Fibroblast of lung (primary cell): ENCODE data around the gene CARD14. TPM values are rescaled to one million over a fixed set of nuclear protein-coding genes. Genes with fewer than 3 reads are reported as not detected.

ENCODE experiments used
- DNase-seq, 2 donors: peaks; one replicate each; pipeline versions ENCODE4 v3.0.0 to v3.0.0-alpha.2; 2010; ENCODE audit warnings: low read depth in 2 of 2
- H2AFZ ChIP-seq: 2 replicates; pipeline ENCODE4 v1.5.1; 2012; ENCODE audit warnings: low read length, control low read depth, inconsistent platforms
- H3K27ac ChIP-seq: 2 replicates; pipeline ENCODE4 v1.5.1; 2011; ENCODE audit warnings: low read length, control low read depth; ENCODE audit not compliant: insufficient read depth
- H3K27me3 ChIP-seq: 2 replicates; pipeline ENCODE4 v1.5.1; 2011; ENCODE audit warnings: mild to moderate bottlenecking, low read length; ENCODE audit not compliant: control insufficient read depth, insufficient read depth
- H3K36me3 ChIP-seq: 2 replicates; pipeline ENCODE4 v1.5.1; 2011; ENCODE audit warnings: low read length; ENCODE audit not compliant: control insufficient read depth, insufficient read depth
- H3K4me1 ChIP-seq: 2 replicates; pipeline ENCODE4 v1.5.1; 2011; ENCODE audit warnings: low read length; ENCODE audit not compliant: control insufficient read depth, insufficient read depth; ENCODE audit errors: extremely low read depth
- H3K4me2 ChIP-seq: 2 replicates; pipeline ENCODE4 v1.5.1; 2011; ENCODE audit warnings: low read length, control low read depth; ENCODE audit not compliant: insufficient read depth; ENCODE audit errors: extremely low read depth
- H3K4me3 ChIP-seq, 4 experiments: fragments of 200-600 bp in 1 of 4; sonication (generic) in 1 of 4; replicated peaks in 1 of 4; 2 replicates each; pipeline ENCODE4 v1.5.1; 2011 to 2016; ENCODE audit warnings: low read length in 4 of 4, low read depth in 3 of 4, mild to moderate bottlenecking in 3 of 4, control low read depth in 2 of 4, inconsistent platforms in 1 of 4, mixed read lengths in 1 of 4; ENCODE audit not compliant: insufficient read depth in 1 of 4; ENCODE audit errors: control extremely low read depth in 1 of 4
- H3K79me2 ChIP-seq: 2 replicates; pipeline ENCODE4 v1.5.1; 2012; ENCODE audit warnings: mild to moderate bottlenecking, low read length, inconsistent platforms; ENCODE audit not compliant: control insufficient read depth, insufficient read depth
- H3K9ac ChIP-seq: 2 replicates; pipeline ENCODE4 v1.5.1; 2011; ENCODE audit warnings: mild to moderate bottlenecking, low read length, control low read depth; ENCODE audit not compliant: insufficient read depth
- H3K9me3 ChIP-seq: 2 replicates; pipeline ENCODE4 v1.5.1; 2012; ENCODE audit warnings: low read depth, low read length; ENCODE audit not compliant: control insufficient read depth, insufficient read depth
- H4K20me1 ChIP-seq: 2 replicates; pipeline ENCODE4 v1.5.1; 2011; ENCODE audit warnings: low read length; ENCODE audit not compliant: control insufficient read depth, insufficient read depth; ENCODE audit errors: extremely low read depth
- CTCF ChIP-seq, 2 donors: IDR thresholded peaks in 1 of 2; conservative IDR thresholded peaks in 1 of 2; 1 replicate in 1 of 2; 2 replicates in 1 of 2; pipeline ENCODE4 v1.5.1; 2011 to 2012; ENCODE audit warnings: low read length in 2 of 2, control low read depth in 1 of 2, inconsistent platforms in 1 of 2, low read depth in 1 of 2, mild to moderate bottlenecking in 1 of 2
- EZH2 ChIP-seq: IDR thresholded peaks from 2 replicates; pipeline ENCODE4 v1.5.1; 2012; ENCODE audit warnings: low read length, control low read depth, mild to moderate bottlenecking; ENCODE audit errors: missing control alignments
- polyA plus RNA-seq, 2 donors: library from polyadenylated mRNA; depleted of rRNA in 1 of 2; stranded (reverse) in 1 of 2; unstranded in 1 of 2; fragments of >200 nt; gene quantifications; 2 replicates each; pipeline ENCODE4 v1.2.1, GENCODE V29; 2011 to 2012; ENCODE audit warnings: missing spikeins in 1 of 2
- total RNA-seq: library from RNA; depleted of rRNA; stranded (reverse); fragments of >200 nt; gene quantifications from 2 replicates; pipeline ENCODE4 v1.2.1, GENCODE V29; 2014

CARD14 gene
- total and polyA plus RNA-seq, 2 donors (not counting 1 experiment from before 2014, with no cell fraction given): 0.17 TPM; not detected in 1

GRCh38 chr17:80229011-80229410 is 59.2 kb downstream of the CARD14 start:
- H3K36me3 ChIP-seq: peaks cover 4% of the 10 kb centered on the region
- no peaks in the 10 kb centered on the region for H3K9me3 ChIP-seq
- DNase-seq: no peak
- H3K4me2 ChIP-seq: no peak overlapping the region
- TF ChIP-seq EZH2: no peak
- no peak for TF ChIP-seq CTCF (conservative IDR thresholded peaks at IDR 0.05 in 1 of 2, IDR thresholded peaks at IDR 0.05 in 1 of 2; ENCODE audit: low read depth in 1 of 2, low read length in 2 of 2)
- H4K20me1 ChIP-seq: no peaks in the 10 kb centered on the region
- no peak overlapping the region for H3K9ac ChIP-seq
- no peaks in the 10 kb centered on the region for H3K27me3 ChIP-seq
- no peak overlapping the region for H3K4me3 ChIP-seq
- H3K4me1 ChIP-seq: no peaks in the 10 kb centered on the region
- no peak overlapping the region for H3K27ac ChIP-seq
- H2AFZ ChIP-seq: no peak overlapping the region
- no peaks in the 10 kb centered on the region for H3K79me2 ChIP-seq

DNA sequence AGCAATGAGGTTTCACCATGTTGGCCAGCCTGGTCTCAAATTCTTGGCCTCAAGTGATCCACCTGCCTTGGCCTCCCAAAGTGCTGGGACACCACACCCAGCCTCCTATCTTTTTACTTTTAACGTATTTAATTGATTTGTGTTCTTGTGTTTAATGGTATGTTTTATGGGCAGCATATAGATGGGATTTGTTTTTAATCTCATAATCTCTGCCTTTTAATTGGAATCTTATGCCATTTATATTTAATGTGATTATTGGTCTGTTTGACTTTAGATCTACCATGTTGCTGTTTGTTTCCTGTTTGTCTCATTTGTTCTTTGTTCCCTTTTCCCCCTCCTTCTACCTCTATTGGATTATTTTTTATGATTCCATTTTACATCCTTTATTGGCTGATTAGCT is 62.6 kb downstream of the CARD14 start:
- Histone ChIP-seq H3K27me3 (no peaks in the 10 kb centered on the region), H4K20me1 (no peaks in the 10 kb centered on the region), H3K4me3 (no peak overlapping the region), H3K79me2 (no peaks in the 10 kb centered on the region), H3K9me3 (no peaks in the 10 kb centered on the region), H3K9ac (no peak overlapping the region), H3K36me3 (peaks cover 4% of the 10 kb centered on the region), H3K27ac (no peak overlapping the region), H3K4me1 (no peaks in the 10 kb centered on the region), H2AFZ (no peak overlapping the region), H3K4me2 (no peak overlapping the region)
- no peak for TF ChIP-seq EZH2
- TF ChIP-seq CTCF (conservative IDR thresholded peaks at IDR 0.05 in 1 of 2, IDR thresholded peaks at IDR 0.05 in 1 of 2; ENCODE audit: low read depth in 1 of 2, low read length in 2 of 2): no peak
- DNase-seq: no peak

DNA sequence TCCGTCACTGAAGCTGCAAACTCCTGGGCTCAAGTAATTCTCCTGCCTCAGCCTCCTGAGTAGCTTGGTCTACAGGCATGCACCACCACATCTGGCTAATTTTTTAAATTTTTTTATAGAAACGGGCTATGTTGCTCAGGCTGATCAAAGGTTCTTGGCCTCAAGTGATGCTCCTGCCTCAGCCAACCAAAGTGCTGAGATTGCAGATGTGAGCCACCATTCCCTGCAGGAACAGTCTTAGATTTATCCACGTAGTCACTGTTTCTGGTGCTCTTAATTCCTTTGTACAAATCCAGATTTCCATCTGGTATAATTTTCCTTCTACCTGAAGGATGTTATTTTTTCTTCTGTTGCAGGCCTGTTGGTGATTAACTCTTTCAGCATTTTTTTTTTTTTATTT is 63.4 kb downstream of the CARD14 start:
- Histone ChIP-seq H3K27ac (no peak overlapping the region), H3K9ac (no peak overlapping the region), H3K9me3 (no peaks in the 10 kb centered on the region), H2AFZ (no peak overlapping the region), H3K27me3 (no peaks in the 10 kb centered on the region), H3K79me2 (no peaks in the 10 kb centered on the region), H3K4me2 (no peak overlapping the region), H3K4me3 (no peak overlapping the region), H3K4me1 (no peaks in the 10 kb centered on the region), H3K36me3 (peaks cover 4% of the 10 kb centered on the region), H4K20me1 (no peaks in the 10 kb centered on the region)
- TF ChIP-seq EZH2: no peak
- TF ChIP-seq CTCF (conservative IDR thresholded peaks at IDR 0.05 in 1 of 2, IDR thresholded peaks at IDR 0.05 in 1 of 2; ENCODE audit: low read depth in 1 of 2, low read length in 2 of 2): no peak
- DNase-seq: no peak
